ENCODE data around the gene BRMS1L.
"Not testable (repeated sequence)": the region's sequence is repeated elsewhere in the genome, so short reads cannot be mapped to it uniquely, and the experiment has no call there.

The BRMS1L gene

DNA sequence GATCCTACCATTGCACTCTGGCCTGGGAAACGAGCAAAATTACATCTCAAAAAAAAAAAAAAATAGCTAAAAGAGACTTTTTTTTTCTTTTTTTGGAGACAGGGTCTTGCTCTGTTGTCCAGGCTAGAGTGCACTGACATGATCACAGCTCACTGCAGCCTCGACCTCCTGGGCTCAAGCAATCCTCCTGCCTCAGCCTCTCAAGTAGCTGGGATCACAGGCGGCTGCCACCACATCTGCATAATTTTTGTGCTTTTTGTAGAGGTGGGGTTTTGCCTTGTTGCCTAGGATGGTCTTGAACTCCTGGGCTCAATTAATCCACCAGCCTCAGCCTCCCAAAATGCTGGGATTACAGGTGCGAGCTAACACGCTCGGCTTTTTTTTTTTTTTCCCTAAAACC, 28.3 kb upstream of the BRMS1L start:
- no peak overlapping the region for H3K9ac ChIP-seq (ENCODE audit: insufficient read length, low read depth)
- H3K27me3 ChIP-seq (ENCODE audit: insufficient read depth, insufficient read length), result no peaks in the 10 kb centered on the region
- H3K4me1 ChIP-seq (ENCODE audit: insufficient read depth, insufficient read length), result no peaks in the 10 kb centered on the region

GRCh38 chr14:35806006-35806907, 19.9 kb upstream of the BRMS1L start:
- Histone ChIP-seq H3K9me3 (ENCODE audit: insufficient read depth, low read length) (no peaks in the 10 kb centered on the region), H3K9ac (ENCODE audit: insufficient read length, low read depth) (no peak overlapping the region), H3K4me3 (ENCODE audit: insufficient read length, low read depth) (no peak overlapping the region), H3K36me3 (ENCODE audit: insufficient read depth, insufficient read length, low read length) (no peaks in the 10 kb centered on the region), H3K27me3 (ENCODE audit: insufficient read depth, insufficient read length) (no peaks in the 10 kb centered on the region), H3K4me1 (ENCODE audit: insufficient read depth, insufficient read length) (no peaks in the 10 kb centered on the region)
- no peak for TF ChIP-seq YY1 (IDR thresholded peaks at IDR 0.05; ENCODE audit: insufficient read depth, insufficient read length)
- no peak for TF ChIP-seq SUZ12 (IDR thresholded peaks at IDR 0.05; ENCODE audit: extremely low read depth, insufficient read depth, insufficient read length)
- no peak for TF ChIP-seq ZNF274 (IDR thresholded peaks at IDR 0.05; ENCODE audit: low read depth, low read length)
- no peak for DNase-seq (ENCODE audit: low read depth, low spot score)

More for the DNA sequence above, 28.3 kb upstream of the BRMS1L start:
- TF ChIP-seq ZNF274 (IDR thresholded peaks at IDR 0.05; ENCODE audit: low read depth, low read length) (no peak), YY1 (IDR thresholded peaks at IDR 0.05; ENCODE audit: insufficient read depth, insufficient read length) (no peak), SUZ12 (IDR thresholded peaks at IDR 0.05; ENCODE audit: extremely low read depth, insufficient read depth, insufficient read length) (no peak)
- H3K4me3 ChIP-seq (ENCODE audit: insufficient read length, low read depth), result no peak overlapping the region
- no peaks in the 10 kb centered on the region for H3K36me3 ChIP-seq (ENCODE audit: insufficient read depth, insufficient read length, low read length)
- no peaks in the 10 kb centered on the region for H3K9me3 ChIP-seq (ENCODE audit: insufficient read depth, low read length)
- DNase-seq (ENCODE audit: low read depth, low spot score), result no peak

GRCh38 chr14:35807131-35807961, 18.8 kb upstream of the BRMS1L start:
- Histone ChIP-seq H3K27me3 (ENCODE audit: insufficient read depth, insufficient read length) (no peaks in the 10 kb centered on the region), H3K4me3 (ENCODE audit: insufficient read length, low read depth) (no peak overlapping the region), H3K4me1 (ENCODE audit: insufficient read depth, insufficient read length) (no peaks in the 10 kb centered on the region), H3K36me3 (ENCODE audit: insufficient read depth, insufficient read length, low read length) (no peaks in the 10 kb centered on the region), H3K9me3 (ENCODE audit: insufficient read depth, low read length) (no peaks in the 10 kb centered on the region), H3K9ac (ENCODE audit: insufficient read length, low read depth) (no peak overlapping the region)
- DNase-seq (ENCODE audit: low read depth, low spot score), result no peak
- TF ChIP-seq YY1 (IDR thresholded peaks at IDR 0.05; ENCODE audit: insufficient read depth, insufficient read length) (no peak), ZNF274 (IDR thresholded peaks at IDR 0.05; ENCODE audit: low read depth, low read length) (no peak), SUZ12 (IDR thresholded peaks at IDR 0.05; ENCODE audit: extremely low read depth, insufficient read depth, insufficient read length) (no peak)

- Histone ChIP-seq H3K9me3 (ENCODE audit: insufficient read depth, low read length) (no peaks in the 10 kb centered on the region), H3K9ac (ENCODE audit: insufficient read length, low read depth) (peak overlapping the region; percentile 78), H3K4me3 (ENCODE audit: insufficient read length, low read depth) (peak overlapping the region; percentile 66), H3K4me1 (ENCODE audit: insufficient read depth, insufficient read length) (no peaks in the 10 kb centered on the region), H3K27me3 (ENCODE audit: insufficient read depth, insufficient read length) (no peaks in the 10 kb centered on the region), H3K36me3 (ENCODE audit: insufficient read depth, insufficient read length, low read length) (no peaks in the 10 kb centered on the region)
- DNase-seq (ENCODE audit: low read depth, low spot score), result no peak
- TF ChIP-seq SUZ12 (IDR thresholded peaks at IDR 0.05; ENCODE audit: extremely low read depth, insufficient read depth, insufficient read length) (no peak), ZNF274 (IDR thresholded peaks at IDR 0.05; ENCODE audit: low read depth, low read length) (no peak), YY1 (IDR thresholded peaks at IDR 0.05; ENCODE audit: insufficient read depth, insufficient read length) (no peak)
Measured at GRCh38 chr14:35808076-35808637, 18.0 kb upstream of the BRMS1L start.

- peak within 1 kb of the TSS; percentile 66 for H3K4me3 ChIP-seq (ENCODE audit: insufficient read length, low read depth)
- H3K4me1 ChIP-seq (ENCODE audit: insufficient read depth, insufficient read length); H3K9me3 ChIP-seq (ENCODE audit: insufficient read depth, low read length); H3K36me3 ChIP-seq (ENCODE audit: insufficient read depth, insufficient read length, low read length); H3K27me3 ChIP-seq (ENCODE audit: insufficient read depth, insufficient read length): not testable (repeated sequence)
- DNase-seq (ENCODE audit: low read depth, low spot score), result peak; percentile 85
- peak within 1 kb of the TSS; percentile 78 for H3K9ac ChIP-seq (ENCODE audit: insufficient read length, low read depth)
Measured at GRCh38 chr14:35808638-35809563, 17.2 kb upstream of the BRMS1L start, which contains the start of gene RALGAPA1. Gene RALGAPA1, minus strand, starts transcription at chr14:35809295. Its CDS starts 460 bp downstream, at chr14:35808835.

GRCh38 chr14:35809597-35809996, 16.5 kb upstream of the BRMS1L start:
- DNase-seq (ENCODE audit: low read depth, low spot score), result no peak
- no peak for TF ChIP-seq ZNF274 (IDR thresholded peaks at IDR 0.05; ENCODE audit: low read depth, low read length)
- no peak for TF ChIP-seq SUZ12 (IDR thresholded peaks at IDR 0.05; ENCODE audit: extremely low read depth, insufficient read depth, insufficient read length)
- no peak for TF ChIP-seq YY1 (IDR thresholded peaks at IDR 0.05; ENCODE audit: insufficient read depth, insufficient read length)
- no peak overlapping the region for H3K9ac ChIP-seq (ENCODE audit: insufficient read length, low read depth)
- no peaks in the 10 kb centered on the region for H3K36me3 ChIP-seq (ENCODE audit: insufficient read depth, insufficient read length, low read length)
- H3K4me3 ChIP-seq (ENCODE audit: insufficient read length, low read depth), result no peak overlapping the region
- H3K9me3 ChIP-seq (ENCODE audit: insufficient read depth, low read length), result no peaks in the 10 kb centered on the region
- H3K27me3 ChIP-seq (ENCODE audit: insufficient read depth, insufficient read length), result no peaks in the 10 kb centered on the region
- no peaks in the 10 kb centered on the region for H3K4me1 ChIP-seq (ENCODE audit: insufficient read depth, insufficient read length)

Measured in NT2/D1 (cell line).